Activated T-helper 1 cell treated with anti-CD3 and anti-CD28 coated beads, Interleukin-2, amount 50 U/mL, for 16 hours (primary cell): ENCODE results near the gene ITGA2.
A peak's percentile ranks its signal among the peaks of the same experiment; 100 is the strongest.
"Not testable (repeated sequence)": the region's sequence is repeated elsewhere in the genome, so short reads cannot be mapped to it uniquely, and the experiment has no call there.

ENCODE experiments used
- DNase-seq, 2 donors: peaks; one replicate each; pipeline ENCODE4 v3.0.0-alpha.2; 2020; ENCODE audit warnings: low read depth in 1 of 2, low spot score in 1 of 2

The ITGA2 gene

GRCh38 chr5:53095931-53096525, 106.9 kb downstream of the ITGA2 start:
- DNase-seq: peak; percentile 35 to 53

DNA sequence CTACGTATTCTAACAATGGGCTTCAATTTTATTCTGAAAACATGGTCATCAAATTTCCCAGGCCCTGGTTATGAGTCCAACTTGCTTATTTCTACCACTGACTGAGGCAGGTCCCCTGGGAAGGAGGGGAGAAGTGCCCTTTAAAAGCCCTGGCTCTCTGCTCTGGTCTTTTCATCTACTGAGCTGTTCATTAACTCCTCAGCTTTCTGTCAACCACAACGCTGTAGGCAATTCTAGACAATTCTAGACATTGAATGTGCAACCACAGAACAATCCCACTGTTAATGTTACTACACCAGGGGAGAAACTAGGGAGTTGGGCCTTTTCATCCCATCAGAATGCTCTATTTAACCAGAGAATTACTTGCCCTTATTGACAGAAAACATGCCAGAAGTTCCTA, 110.4 kb downstream of the ITGA2 start:
- no peak for DNase-seq

DNA sequence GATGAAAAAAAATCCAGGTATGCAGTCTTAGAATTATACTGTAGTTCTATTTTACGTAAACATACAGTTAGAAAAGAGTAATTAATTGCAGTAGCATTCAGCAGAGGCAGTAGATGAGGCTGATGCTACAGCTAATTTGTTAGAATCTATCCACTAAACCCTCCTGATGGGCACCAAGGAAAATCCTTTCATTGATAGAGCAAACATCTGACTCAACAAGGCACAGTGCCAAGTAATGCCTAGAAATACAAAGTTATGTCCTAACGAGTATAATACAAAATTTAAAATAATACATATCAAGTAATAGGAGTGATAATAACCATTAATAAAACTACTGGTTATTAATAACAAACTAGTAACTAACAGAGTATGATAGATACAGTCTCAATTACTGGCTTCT, 111.5 kb downstream of the ITGA2 start:
- DNase-seq: no peak

GRCh38 chr5:53105611-53106300, 116.6 kb downstream of the ITGA2 start:
- no peak for DNase-seq

DNA sequence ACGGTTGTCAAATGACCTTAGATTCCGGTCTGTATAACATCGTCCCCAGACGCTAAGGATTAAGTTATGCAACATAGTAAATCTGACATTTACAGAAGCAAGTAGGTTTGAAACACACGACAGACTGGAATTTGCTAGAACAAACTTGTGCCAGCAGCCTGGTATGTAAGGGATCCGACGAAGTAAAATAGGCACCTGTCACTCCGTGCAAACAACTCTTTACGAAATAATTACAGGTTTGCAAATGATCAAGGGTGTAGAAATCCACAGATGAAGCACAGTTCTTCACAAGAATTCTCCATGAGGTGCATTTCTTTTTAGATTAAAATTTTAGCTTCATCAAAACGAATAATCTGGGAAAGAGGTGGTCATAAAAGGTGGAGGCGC, 119.9 kb downstream of the ITGA2 start:
- DNase-seq: no peak

DNA sequence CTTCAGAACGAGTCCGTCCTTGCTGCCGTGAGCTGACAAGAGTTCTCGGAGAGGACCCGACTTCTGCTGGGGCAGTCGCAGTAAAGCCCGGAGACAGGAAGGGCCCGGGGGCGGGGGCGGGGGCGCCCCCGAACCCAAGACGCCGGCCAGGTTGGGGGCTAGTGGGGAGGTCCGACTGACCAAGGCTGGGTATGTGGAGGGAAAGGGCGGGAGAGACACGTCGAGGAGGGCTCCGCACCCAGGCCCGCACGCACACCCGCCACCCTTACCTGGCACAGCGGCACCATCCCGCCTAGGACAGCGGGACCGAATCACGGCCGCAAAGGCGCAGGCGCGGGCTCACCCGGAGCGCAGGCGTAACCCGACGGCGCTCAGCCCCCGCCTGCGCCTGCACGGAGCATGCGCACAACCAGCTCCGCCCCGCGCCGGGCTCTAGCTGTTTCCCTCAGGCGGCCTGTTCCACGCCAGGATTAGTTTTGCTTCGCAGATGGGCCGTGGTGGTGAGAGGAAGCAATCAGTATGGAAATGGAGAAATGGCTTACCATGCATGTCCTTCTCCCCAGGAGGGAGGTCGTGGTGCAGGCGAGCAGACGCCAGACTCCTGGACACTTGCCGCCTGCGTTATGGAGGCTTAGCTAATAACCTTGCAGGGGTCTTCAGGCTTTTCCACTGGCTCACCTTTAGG, 120.4 kb downstream of the ITGA2 start, which contains the start of gene MOCS2:
Gene MOCS2 (minus strand): TSS at position 315 of the 685 bp plus-strand sequence. CDS start 2,583 bp downstream, outside the sequence.
- DNase-seq: peak; percentile 77 to 83

GRCh38 chr5:53110156-53110555, 121.0 kb downstream of the ITGA2 start:
- no peak for DNase-seq

GRCh38 chr5:53111139-53111538, 122.0 kb downstream of the ITGA2 start:
- no peak for DNase-seq

- not testable (repeated sequence) for DNase-seq
Measured at GRCh38 chr5:53112307-53112706, 123.2 kb downstream of the ITGA2 start.

DNA sequence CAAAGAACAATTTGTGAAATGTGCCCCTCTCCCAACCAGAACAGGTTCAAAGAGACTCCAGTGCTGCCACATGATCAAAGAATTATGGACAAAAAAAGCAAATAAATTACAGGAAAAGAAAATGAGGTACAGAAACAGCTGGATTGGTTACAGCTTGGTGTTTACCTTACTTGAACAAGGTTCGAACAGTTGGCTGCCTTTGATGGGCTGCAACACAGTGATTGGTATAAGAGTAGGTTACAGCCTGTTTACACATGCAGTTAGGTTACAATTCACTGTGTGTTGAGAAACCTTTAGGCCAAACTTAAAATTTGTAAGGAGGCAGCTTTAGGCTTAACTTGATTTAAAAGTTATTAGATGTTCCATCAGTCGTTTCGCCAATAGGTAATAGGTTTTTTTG, 123.8 kb downstream of the ITGA2 start:
- no peak for DNase-seq

DNA sequence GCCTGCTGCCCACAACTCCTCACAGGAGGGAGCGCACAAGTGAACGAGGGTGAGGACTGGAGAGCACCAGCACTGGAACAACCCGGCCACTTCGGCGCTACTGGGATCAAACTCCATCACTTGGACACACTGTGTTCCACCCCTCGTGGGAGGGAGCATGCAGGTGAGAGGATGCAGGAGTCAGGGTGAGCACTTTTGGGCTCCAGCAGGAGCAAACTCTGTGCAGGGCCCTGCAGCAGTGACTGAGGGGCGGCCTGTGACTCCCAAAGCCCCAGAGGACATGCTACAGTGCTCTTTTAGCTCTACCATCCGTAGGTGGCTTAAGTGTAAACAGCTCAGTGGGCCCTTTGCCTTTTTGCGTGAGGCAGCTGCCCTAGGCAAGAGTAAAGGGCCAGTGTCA, 124.8 kb downstream of the ITGA2 start:
- no peak for DNase-seq

- DNase-seq: no peak
Measured at GRCh38 chr5:53114988-53115387, 125.8 kb downstream of the ITGA2 start.

DNA sequence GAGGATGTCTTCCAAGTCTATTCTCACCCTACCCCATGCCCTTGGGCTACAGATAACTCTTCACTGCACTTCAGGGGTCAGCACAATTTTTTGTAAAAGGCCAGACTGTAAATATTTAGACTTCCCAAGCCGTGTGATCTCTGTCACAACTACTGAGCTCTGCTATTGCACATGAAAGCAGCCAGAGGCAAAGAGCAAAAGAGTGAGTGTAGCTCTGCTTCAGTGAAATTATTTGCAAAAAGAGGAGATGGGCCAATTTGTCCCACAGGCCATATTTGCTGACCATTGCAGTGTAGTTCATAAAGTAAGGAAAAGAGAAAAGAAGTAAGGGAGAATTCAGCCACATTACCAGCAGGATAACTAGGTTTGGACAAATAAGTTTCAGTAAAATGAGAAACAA, 127.4 kb downstream of the ITGA2 start:
- no peak for DNase-seq

DNA sequence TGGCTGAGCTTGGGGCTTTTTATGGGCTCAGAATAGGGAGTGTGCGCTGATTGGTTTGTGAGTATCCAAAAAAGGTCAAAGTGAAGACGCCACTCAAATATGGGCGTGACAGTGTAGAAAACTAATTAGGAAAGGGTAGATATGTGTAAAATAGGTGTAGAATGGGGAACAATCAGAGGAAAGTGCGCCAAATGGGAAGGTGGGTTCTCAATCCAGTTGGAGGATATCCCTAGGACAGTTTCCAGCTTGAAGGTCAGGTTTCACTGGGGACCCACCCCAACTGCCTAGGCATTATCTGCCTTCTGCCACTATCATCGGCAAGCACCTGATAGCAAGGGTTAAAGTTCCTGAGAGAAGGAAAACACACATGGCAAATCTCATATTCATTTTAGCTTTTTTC, 129.7 kb downstream of the ITGA2 start:
- no peak for DNase-seq

DNA sequence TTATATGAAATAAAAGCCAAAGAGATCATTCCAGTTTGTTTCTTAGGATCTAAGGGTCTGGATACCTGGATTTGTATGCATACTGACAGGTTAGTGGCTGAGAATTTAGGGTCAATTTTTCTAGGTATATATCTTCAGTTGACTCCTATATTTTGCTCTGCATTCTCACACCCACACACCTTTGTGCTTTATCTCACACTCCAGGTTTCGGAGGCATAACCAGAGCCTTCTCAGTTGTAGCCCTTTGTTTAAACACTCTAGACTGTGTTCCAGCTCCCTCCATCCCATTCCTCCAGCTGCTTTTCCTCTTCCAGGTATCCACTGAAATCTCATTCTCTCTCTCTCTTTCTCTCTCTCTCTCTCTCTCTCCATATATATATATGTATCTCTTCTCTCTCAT, 131.0 kb downstream of the ITGA2 start:
- DNase-seq: no peak

DNA sequence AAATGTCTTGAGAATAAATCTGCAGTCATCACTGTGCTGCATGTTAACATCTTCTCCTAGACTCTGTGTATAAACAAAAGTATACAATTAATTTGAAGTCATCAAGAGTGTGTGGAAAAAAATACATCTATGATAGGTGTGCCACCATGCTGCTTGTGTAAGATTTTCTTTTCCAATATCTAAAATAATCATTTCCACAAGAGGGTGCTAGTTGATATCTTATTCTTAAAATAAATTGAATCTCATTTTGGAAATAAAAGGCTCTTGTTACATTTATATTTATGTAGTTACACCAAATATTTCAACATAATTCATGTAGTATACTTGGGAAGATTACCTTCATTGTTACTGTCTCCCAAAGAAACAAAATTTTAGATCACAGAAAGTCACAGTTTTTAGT, 134.6 kb downstream of the ITGA2 start:
- DNase-seq: no peak

- no peak for DNase-seq
Measured at GRCh38 chr5:53126521-53126920, 137.4 kb downstream of the ITGA2 start.

DNA sequence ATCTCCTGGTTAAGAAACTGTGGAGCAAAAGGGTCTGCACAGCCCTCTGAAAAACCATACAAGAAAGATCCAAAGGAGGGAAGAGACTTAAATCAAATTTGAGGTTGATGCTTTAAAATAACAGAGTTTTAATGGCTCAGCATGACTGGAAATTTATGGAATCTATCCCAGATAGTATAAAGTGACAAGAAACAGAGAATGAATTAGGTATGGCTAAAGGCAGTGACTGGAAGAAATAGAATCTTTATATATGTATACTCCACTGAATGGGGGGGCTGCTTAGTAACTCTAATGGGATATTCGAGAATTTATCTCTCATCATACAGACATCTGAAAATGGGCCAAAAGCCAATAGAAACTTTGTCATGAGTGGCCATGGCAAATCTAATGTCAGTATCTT, 138.0 kb downstream of the ITGA2 start:
- DNase-seq: no peak

DNA sequence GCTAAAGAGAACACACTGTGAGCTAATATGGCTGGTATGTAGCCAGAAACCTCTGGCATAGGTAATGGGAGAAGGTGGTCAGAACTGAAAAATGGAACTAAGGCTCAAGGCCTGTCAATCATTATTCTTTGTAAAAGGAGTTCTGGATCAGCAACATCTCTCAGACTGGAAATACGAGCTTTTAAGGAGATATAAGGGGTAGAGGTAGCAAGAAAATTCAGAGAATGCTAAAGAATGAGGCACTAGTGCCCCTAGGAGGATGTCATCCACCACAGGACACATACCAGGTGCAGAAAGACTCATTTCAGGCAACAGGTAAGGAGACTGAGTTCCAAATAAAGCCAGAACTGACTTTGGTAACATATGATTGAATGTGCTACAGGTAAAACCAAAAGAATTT, 139.3 kb downstream of the ITGA2 start:
- no peak for DNase-seq

DNA sequence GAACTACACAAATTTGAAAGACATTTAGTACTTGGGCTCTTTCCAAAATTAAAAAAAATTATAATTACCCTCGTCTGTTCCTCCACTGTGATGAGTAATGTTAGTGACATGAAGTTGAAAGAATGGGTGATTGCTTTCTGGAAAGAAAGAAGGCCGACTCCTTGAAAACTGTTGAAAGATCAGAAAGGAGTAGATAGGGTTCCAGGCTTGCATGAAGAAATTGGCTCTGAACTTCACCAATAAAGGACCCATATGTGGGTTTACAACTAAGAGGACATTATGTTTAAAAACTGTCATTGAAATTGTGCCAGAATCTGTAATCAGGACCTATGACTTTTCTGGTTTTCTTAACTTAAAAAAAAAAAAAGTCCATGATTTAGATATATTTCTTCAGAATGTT, 141.1 kb downstream of the ITGA2 start:
- no peak for DNase-seq

DNA sequence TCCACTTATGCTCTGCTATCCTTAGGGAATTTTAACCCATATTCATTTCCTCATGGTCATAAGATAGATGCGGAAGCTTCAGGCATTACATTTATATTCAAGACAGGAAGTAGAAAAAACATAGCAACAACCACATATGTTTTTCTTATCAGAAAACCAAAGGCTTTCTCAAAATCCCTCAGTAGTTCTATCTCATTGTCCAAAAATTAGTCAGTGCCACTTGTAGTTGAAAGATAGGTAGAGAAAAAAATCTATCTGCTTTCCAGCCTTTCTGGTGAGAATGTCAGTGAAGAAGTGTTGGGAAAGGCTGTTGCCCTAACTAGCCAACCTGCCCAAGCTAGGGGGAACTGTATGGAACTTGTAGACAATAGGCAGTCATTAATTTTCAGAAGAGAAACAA, 143.9 kb downstream of the ITGA2 start:
- DNase-seq: no peak
